ENCODE results near the gene PDE10A.

Gene PDE10A

GRCh38 chr6:165404697-165405096 is 258.3 kb downstream of the PDE10A start:
- DNase-seq (no peak), ATAC-seq (no peak)
- H3K27me3 Mint-ChIP-seq, result no peaks in the 10 kb centered on the region
- no peak overlapping the region for H3K27ac Mint-ChIP-seq
- no peaks in the 10 kb centered on the region for H3K4me1 Mint-ChIP-seq
- peaks cover 9% of the 10 kb centered on the region for H3K9me3 Mint-ChIP-seq
- H3K36me3 Mint-ChIP-seq (ENCODE audit: low read depth), result no peaks in the 10 kb centered on the region
- H3K4me3 Mint-ChIP-seq, result no peak overlapping the region

DNA sequence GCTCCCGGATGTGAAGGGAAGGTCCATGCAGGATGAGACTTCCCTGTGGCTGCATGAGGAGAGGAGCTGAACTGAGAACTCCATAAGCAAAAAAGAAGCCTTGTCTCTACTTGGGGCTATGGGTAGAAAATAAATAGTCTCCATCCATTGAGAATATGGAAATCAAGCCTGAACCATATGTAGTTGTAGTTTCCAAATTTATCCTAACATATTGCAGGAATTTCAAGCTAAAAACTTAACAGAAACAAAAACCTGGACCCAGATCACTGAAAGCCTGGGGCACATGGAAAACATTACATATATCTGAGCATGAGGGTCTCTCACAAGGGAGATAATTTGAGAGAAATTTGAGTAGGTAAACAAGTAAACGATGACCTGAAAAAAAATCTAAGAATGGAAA is 258.7 kb downstream of the PDE10A start:
- ATAC-seq (no peak), DNase-seq (no peak)
- Mint-ChIP-seq H3K27me3 (no peaks in the 10 kb centered on the region), H3K36me3 (ENCODE audit: low read depth) (no peaks in the 10 kb centered on the region), H3K27ac (no peak overlapping the region), H3K9me3 (peaks cover 9% of the 10 kb centered on the region), H3K4me1 (no peaks in the 10 kb centered on the region), H3K4me3 (no peak overlapping the region)

DNA sequence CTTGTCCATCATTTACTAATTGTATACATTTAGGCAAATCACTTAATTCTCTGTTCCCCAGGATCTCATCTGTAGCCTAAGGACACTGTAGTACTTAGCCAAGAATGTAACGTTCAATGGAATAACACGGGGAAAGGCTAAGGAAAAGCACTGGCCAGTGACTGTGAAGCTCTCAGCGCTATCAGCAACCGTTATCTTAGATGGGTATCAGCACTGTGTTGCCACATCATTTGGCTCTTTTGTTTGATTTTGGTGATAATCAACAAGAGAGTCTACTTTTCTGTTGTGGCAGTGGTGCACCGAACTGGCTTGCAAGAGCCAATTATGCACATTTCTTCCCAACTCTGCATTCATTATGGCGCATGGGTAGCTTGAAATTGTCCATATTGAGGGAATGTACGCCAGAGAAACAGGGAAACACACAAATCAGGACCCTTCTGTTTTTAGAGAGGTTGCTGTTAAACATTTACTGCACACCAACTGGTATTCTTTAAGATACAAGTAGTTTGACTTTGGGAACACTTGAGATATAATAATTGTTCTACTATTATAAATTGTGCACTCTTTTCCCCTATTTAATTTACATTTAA is 259.9 kb downstream of the PDE10A start:
- H3K4me1 Mint-ChIP-seq, result no peaks in the 10 kb centered on the region
- no peak for ATAC-seq
- H3K27me3 Mint-ChIP-seq, result no peaks in the 10 kb centered on the region
- H3K27ac Mint-ChIP-seq, result no peak overlapping the region
- no peak overlapping the region for H3K4me3 Mint-ChIP-seq
- no peaks in the 10 kb centered on the region for H3K36me3 Mint-ChIP-seq (ENCODE audit: low read depth)
- no peak for DNase-seq
- peaks cover 6% of the 10 kb centered on the region for H3K9me3 Mint-ChIP-seq

GRCh38 chr6:165401092-165401491 is 261.9 kb downstream of the PDE10A start:
- H3K27ac Mint-ChIP-seq, result no peak overlapping the region
- H3K9me3 Mint-ChIP-seq, result peaks cover 6% of the 10 kb centered on the region
- H3K4me1 Mint-ChIP-seq, result no peaks in the 10 kb centered on the region
- H3K36me3 Mint-ChIP-seq (ENCODE audit: low read depth), result no peaks in the 10 kb centered on the region
- no peak for ATAC-seq
- no peak for DNase-seq
- no peaks in the 10 kb centered on the region for H3K27me3 Mint-ChIP-seq
- no peak overlapping the region for H3K4me3 Mint-ChIP-seq

DNA sequence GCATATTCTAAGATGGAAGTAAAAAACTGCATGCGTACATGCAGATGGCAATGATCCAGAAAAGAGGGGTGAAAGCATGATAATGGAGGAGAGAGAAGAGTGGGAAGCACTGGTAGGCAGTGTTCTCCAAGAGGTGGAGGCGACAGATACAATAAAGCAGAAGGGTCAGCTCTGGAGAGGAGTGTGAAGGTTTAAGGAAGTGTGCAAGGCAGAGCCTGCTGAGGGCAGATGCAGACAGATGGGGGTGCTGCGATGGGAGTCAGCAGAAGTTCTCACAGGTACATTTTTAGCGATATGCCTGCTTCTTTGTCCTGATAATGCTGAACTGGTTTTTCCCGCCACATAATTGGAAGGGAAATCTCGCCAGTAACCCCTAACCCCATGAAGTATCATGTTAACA is 272.6 kb downstream of the PDE10A start:
- H3K4me1 Mint-ChIP-seq, result no peaks in the 10 kb centered on the region

DNA sequence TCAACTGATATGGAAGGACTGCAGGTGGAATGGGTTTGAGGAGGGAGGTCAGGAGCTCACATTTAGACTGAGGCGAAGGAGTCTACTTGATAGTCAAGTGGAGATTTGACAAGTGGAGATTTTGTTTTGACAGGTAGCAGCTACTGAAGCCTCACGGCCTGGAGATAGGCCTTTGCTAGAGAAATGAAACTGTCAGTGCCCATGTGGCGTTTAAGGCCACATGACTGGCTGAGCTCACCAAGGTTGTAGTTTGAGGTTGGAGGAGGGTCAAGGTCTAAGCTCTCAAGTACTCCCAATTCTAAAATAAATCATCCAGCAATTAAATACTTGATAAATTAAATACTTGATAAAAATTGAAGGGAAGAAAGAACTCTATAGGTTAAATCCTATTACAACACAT is 273.5 kb downstream of the PDE10A start:
- H3K27me3 Mint-ChIP-seq, result no peaks in the 10 kb centered on the region
- H3K4me1 Mint-ChIP-seq, result no peaks in the 10 kb centered on the region
- DNase-seq (no peak), ATAC-seq (no peak)
- peaks cover under 1% of the 10 kb centered on the region for H3K9me3 Mint-ChIP-seq
- H3K4me3 Mint-ChIP-seq, result no peak overlapping the region
- no peak overlapping the region for H3K27ac Mint-ChIP-seq
- no peaks in the 10 kb centered on the region for H3K36me3 Mint-ChIP-seq (ENCODE audit: low read depth)

More for the DNA sequence above, 272.6 kb downstream of the PDE10A start:
- Mint-ChIP-seq H3K4me3 (no peak overlapping the region), H3K27ac (no peak overlapping the region), H3K9me3 (peaks cover 7% of the 10 kb centered on the region), H3K27me3 (no peaks in the 10 kb centered on the region), H3K36me3 (ENCODE audit: low read depth) (no peaks in the 10 kb centered on the region)
- DNase-seq (no peak), ATAC-seq (no peak)

- no peak overlapping the region for H3K27ac Mint-ChIP-seq
- H3K36me3 Mint-ChIP-seq (ENCODE audit: low read depth), result no peaks in the 10 kb centered on the region
- H3K27me3 Mint-ChIP-seq, result no peaks in the 10 kb centered on the region
- no peak overlapping the region for H3K4me3 Mint-ChIP-seq
- H3K9me3 Mint-ChIP-seq, result peaks cover 9% of the 10 kb centered on the region
- ATAC-seq (no peak), DNase-seq (no peak)
- no peaks in the 10 kb centered on the region for H3K4me1 Mint-ChIP-seq
Observed at GRCh38 chr6:165383323-165383722, 279.7 kb downstream of the PDE10A start.

- DNase-seq, result no peak
- H3K36me3 Mint-ChIP-seq (ENCODE audit: low read depth), result no peaks in the 10 kb centered on the region
- peaks cover 3% of the 10 kb centered on the region for H3K9me3 Mint-ChIP-seq
- no peak for ATAC-seq
- no peak overlapping the region for H3K4me3 Mint-ChIP-seq
- H3K27ac Mint-ChIP-seq, result no peak overlapping the region
- H3K27me3 Mint-ChIP-seq, result no peaks in the 10 kb centered on the region
- no peaks in the 10 kb centered on the region for H3K4me1 Mint-ChIP-seq
Observed at GRCh38 chr6:165376100-165376499, 286.9 kb downstream of the PDE10A start.

DNA sequence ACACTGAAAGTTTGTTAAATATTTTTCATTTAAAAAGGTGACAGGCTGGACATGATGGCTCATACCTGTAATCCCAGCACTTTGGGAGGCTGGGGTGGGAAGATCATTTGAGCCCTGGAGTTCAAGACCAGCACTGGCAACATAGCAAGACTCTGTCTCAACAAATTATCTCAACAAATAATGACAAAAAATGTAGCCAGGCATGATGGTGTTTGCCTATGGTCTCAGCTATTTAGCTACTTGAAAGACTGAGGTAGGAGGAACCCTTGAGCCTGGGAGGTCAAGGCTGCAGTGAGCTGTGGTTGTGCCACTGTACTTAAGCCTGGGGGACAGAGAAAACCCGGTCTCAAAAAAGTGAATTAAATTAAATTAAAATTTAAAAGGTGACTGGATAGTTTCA is 297.7 kb downstream of the PDE10A start:
- Mint-ChIP-seq H3K27ac (no peak overlapping the region), H3K4me1 (no peaks in the 10 kb centered on the region), H3K4me3 (no peak overlapping the region), H3K9me3 (peaks cover 29% of the 10 kb centered on the region), H3K27me3 (no peaks in the 10 kb centered on the region), H3K36me3 (ENCODE audit: low read depth) (no peaks in the 10 kb centered on the region)
- ATAC-seq (no peak), DNase-seq (no peak)

- DNase-seq, result no peak
- H3K27me3 Mint-ChIP-seq, result no peaks in the 10 kb centered on the region
- no peaks in the 10 kb centered on the region for H3K4me1 Mint-ChIP-seq
- no peak for ATAC-seq
- peaks cover 27% of the 10 kb centered on the region for H3K9me3 Mint-ChIP-seq
- H3K4me3 Mint-ChIP-seq, result no peak overlapping the region
- H3K27ac Mint-ChIP-seq, result no peak overlapping the region
- no peaks in the 10 kb centered on the region for H3K36me3 Mint-ChIP-seq (ENCODE audit: low read depth)
Observed at GRCh38 chr6:165345700-165346099, 317.3 kb downstream of the PDE10A start.

- no peak for DNase-seq
- Mint-ChIP-seq H3K36me3 (ENCODE audit: low read depth) (no peaks in the 10 kb centered on the region), H3K27me3 (no peaks in the 10 kb centered on the region), H3K4me3 (no peak overlapping the region), H3K4me1 (no peaks in the 10 kb centered on the region), H3K9me3 (peaks cover 9% of the 10 kb centered on the region), H3K27ac (no peak overlapping the region)
- ATAC-seq, result no peak
Observed at GRCh38 chr6:165340532-165340931, 322.5 kb downstream of the PDE10A start.

DNA sequence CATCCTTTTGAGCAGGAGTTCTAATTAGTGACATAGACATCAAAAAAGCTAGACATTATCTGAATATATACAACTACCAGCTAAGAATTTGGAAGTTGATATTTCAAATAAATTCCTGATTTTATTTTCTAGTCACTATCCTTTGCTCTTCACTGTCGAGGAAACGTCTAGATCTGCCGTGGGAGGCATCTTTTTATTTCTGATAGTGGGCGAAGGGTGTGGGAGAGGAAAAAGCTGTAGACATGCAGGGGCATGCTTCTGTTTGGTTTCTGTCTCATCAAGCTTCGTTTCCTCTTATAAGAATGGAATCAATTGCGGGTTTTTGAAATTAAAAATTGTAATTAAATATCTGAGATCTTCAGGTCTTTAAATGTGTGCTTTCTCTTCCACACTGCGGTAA is 337.4 kb downstream of the PDE10A start:
- H3K27me3 Mint-ChIP-seq, result no peaks in the 10 kb centered on the region
- peaks cover 12% of the 10 kb centered on the region for H3K9me3 Mint-ChIP-seq
- H3K27ac Mint-ChIP-seq, result no peak overlapping the region
- H3K4me1 Mint-ChIP-seq, result no peaks in the 10 kb centered on the region
- no peak for ATAC-seq
- no peak for DNase-seq
- no peak overlapping the region for H3K4me3 Mint-ChIP-seq
- H3K36me3 Mint-ChIP-seq (ENCODE audit: low read depth), result no peaks in the 10 kb centered on the region

- Mint-ChIP-seq H3K27me3 (no peaks in the 10 kb centered on the region), H3K36me3 (ENCODE audit: low read depth) (no peaks in the 10 kb centered on the region), H3K27ac (no peak overlapping the region), H3K4me1 (no peaks in the 10 kb centered on the region), H3K9me3 (peaks cover 24% of the 10 kb centered on the region), H3K4me3 (no peak overlapping the region)
- DNase-seq (no peak), ATAC-seq (no peak)
Observed at GRCh38 chr6:165321555-165322145, 341.4 kb downstream of the PDE10A start.

GRCh38 chr6:165321150-165321549 is 341.9 kb downstream of the PDE10A start:
- Mint-ChIP-seq H3K27me3 (no peaks in the 10 kb centered on the region), H3K9me3 (peaks cover 24% of the 10 kb centered on the region), H3K4me3 (no peak overlapping the region), H3K27ac (no peak overlapping the region), H3K36me3 (ENCODE audit: low read depth) (no peaks in the 10 kb centered on the region), H3K4me1 (no peaks in the 10 kb centered on the region)
- DNase-seq (no peak), ATAC-seq (no peak)

- Mint-ChIP-seq H3K9me3 (peaks cover 22% of the 10 kb centered on the region), H3K27me3 (no peaks in the 10 kb centered on the region), H3K4me3 (no peak overlapping the region), H3K27ac (no peak overlapping the region), H3K36me3 (ENCODE audit: low read depth) (no peaks in the 10 kb centered on the region), H3K4me1 (no peaks in the 10 kb centered on the region)
- no peak for ATAC-seq
- DNase-seq, result no peak
Observed at GRCh38 chr6:165317723-165318122, 345.3 kb downstream of the PDE10A start.
